HepG2 (cell line): ENCODE data around the gene CST8. TPM values are rescaled to one million over a fixed set of nuclear protein-coding genes. Genes with fewer than 3 reads are reported as not detected.

Experiments used
- ATAC-seq: fragments of 200-7000 bp; cut with Tn5 transposase; 3 replicates; pipeline ENCODE4 v1.9.1; 2020; ENCODE audit warnings: mild to moderate bottlenecking, moderate library complexity
- BruUV-seq: library from RNA; stranded (reverse); fragments of 400-500 nt; replicated peaks from 2 replicates; lab custom pipeline; 2021; lab: Mats Ljungman, UMichigan
- CTCF ChIA-PET: fragments of 300-600 bp; formaldehyde crosslinking; extraction: SDS; loops from one replicate; lab custom pipeline; 2021; ENCODE audit warnings: low total read pairs, inconsistent platforms, low intra/inter-chr PET ratio; lab: Yijun Ruan, JAX
- POLR2A ChIA-PET: fragments of 350-600 bp; sonication (Branson Sonifier 250); formaldehyde crosslinking; loops from one replicate; lab custom pipeline; 2020; ENCODE audit warnings: antibody characterized with exemption, inconsistent platforms; lab: Yijun Ruan, JAX
- DNase-seq: peaks from one replicate; pipeline ENCODE4 v3.0.0-alpha.2; 2015; ENCODE audit warnings: low spot score
- FAIRE-seq: peaks from 3 replicates; lab custom pipeline; 2011; peaks lifted over from hg19 to GRCh38; lab: Jason Lieb, UNC
- H2AFZ ChIP-seq: one replicate; pipeline ENCODE4 v1.6.1; 2011; ENCODE audit warnings: low read length, inconsistent platforms
- H3K27ac ChIP-seq: fragments of 300-600 bp; 3 replicates; pipeline ENCODE4 v1.8.0; 2011; ENCODE audit warnings: mixed run types, mild to moderate bottlenecking, mixed read lengths, low read length, inconsistent platforms; ENCODE audit not compliant: insufficient read depth; ENCODE audit errors: extremely low read length
- H3K27me3 ChIP-seq, 2 experiments: fragments of 200-600 bp in 1 of 2; 2 replicates in 1 of 2; 3 replicates in 1 of 2; pipeline versions ENCODE4 v1.6.0 to v1.8.0; 2011; ENCODE audit warnings: low read length in 2 of 2, mild to moderate bottlenecking in 2 of 2, moderate library complexity in 2 of 2, inconsistent platforms in 1 of 2; ENCODE audit not compliant: insufficient read depth in 2 of 2, control insufficient read depth in 1 of 2
- H3K36me3 ChIP-seq, 2 experiments: fragments of 200-600 bp in 1 of 2; replicated peaks in 1 of 2; 2 replicates in 1 of 2; 3 replicates in 1 of 2; pipeline versions ENCODE4 v1.5.1 to v1.8.0; 2011; ENCODE audit warnings: low read length in 2 of 2, inconsistent platforms in 1 of 2; ENCODE audit not compliant: insufficient read depth in 2 of 2, control insufficient read depth in 1 of 2
- H3K4me1 ChIP-seq: 2 replicates; pipeline ENCODE4 v1.5.1; 2012; ENCODE audit warnings: low read length, inconsistent platforms; ENCODE audit not compliant: insufficient read depth
- H3K4me2 ChIP-seq: 2 replicates; pipeline ENCODE4 v1.6.0; 2011; ENCODE audit warnings: low read depth, low read length, inconsistent platforms
- H3K4me3 ChIP-seq, 3 experiments: fragments of 200-600 bp in 1 of 3; sonication (generic), shearing (Covaris generic) in 1 of 3; replicated peaks in 1 of 3; 2 replicates each; pipeline ENCODE4 v1.5.1; 2011 to 2016; ENCODE audit warnings: low read length in 3 of 3, inconsistent platforms in 2 of 3, low read depth in 2 of 3, mild to moderate bottlenecking in 2 of 3, control low read depth in 1 of 3, mixed read lengths in 1 of 3; ENCODE audit not compliant: insufficient read depth in 1 of 3
- H3K79me2 ChIP-seq: one replicate; pipeline ENCODE4 v1.6.1; 2011; ENCODE audit warnings: low read length, inconsistent platforms; ENCODE audit not compliant: insufficient read depth
- H3K9ac ChIP-seq: 2 replicates; pipeline ENCODE4 v1.6.0; 2011; ENCODE audit warnings: mild to moderate bottlenecking, low read depth, low read length, inconsistent platforms; ENCODE audit not compliant: insufficient read depth
- H3K9me3 ChIP-seq: 2 replicates; pipeline ENCODE4 v1.5.1; 2012; ENCODE audit warnings: mild to moderate bottlenecking, low read length
- H4K20me1 ChIP-seq: 2 replicates; pipeline ENCODE4 v1.6.0; 2011; ENCODE audit warnings: inconsistent platforms, mild to moderate bottlenecking, low read length, moderate library complexity; ENCODE audit not compliant: insufficient read depth
- HMG20B ChIP-seq: conservative IDR thresholded peaks from 2 replicates; pipeline ENCODE4 v1.6.1; 2016; ENCODE audit warnings: missing genetic modification reagents, missing compliant biosample characterization
- HNRNPLL ChIP-seq: fragments of 200-400 bp; formaldehyde crosslinking; IDR thresholded peaks from 2 replicates; pipeline ENCODE4 v1.6.1; 2017; ENCODE audit warnings: mild to moderate bottlenecking, low read depth, low read length; ENCODE audit not compliant: poor library complexity, severe bottlenecking
- NKX3-1 ChIP-seq: sonication (generic); formaldehyde crosslinking; IDR thresholded peaks from 2 replicates; pipeline ENCODE4 v1.5.0; 2020; ENCODE audit warnings: missing genetic modification reagents
- PITX1 ChIP-seq: sonication (generic); formaldehyde crosslinking; IDR thresholded peaks from 2 replicates; pipeline ENCODE4 v1.5.1; 2020; ENCODE audit warnings: mild to moderate bottlenecking, missing genetic modification reagents
- TOPORS ChIP-seq: sonication (generic); formaldehyde crosslinking; IDR thresholded peaks from 2 replicates; pipeline ENCODE4 v1.8.0; 2023; ENCODE audit warnings: mild to moderate bottlenecking, missing genetic modification reagents
- ZBTB21 ChIP-seq: sonication (generic); formaldehyde crosslinking; IDR thresholded peaks from 2 replicates; pipeline ENCODE4 v1.4.0; 2020; ENCODE audit warnings: missing genetic modification reagents
- ZBTB3 ChIP-seq: sonication (generic); formaldehyde crosslinking; IDR thresholded peaks from 2 replicates; pipeline ENCODE4 v1.4.0; 2020; ENCODE audit warnings: low read depth, mild to moderate bottlenecking, moderate library complexity, missing genetic modification reagents, borderline replicate concordance
- ZNF207 ChIP-seq: fragments of 450-650 bp; IDR thresholded peaks from 2 replicates; pipeline ENCODE4 v1.6.1; 2016; ENCODE audit warnings: antibody characterized with exemption, borderline replicate concordance
- ZNF235 ChIP-seq: sonication (generic); formaldehyde crosslinking; IDR thresholded peaks from 2 replicates; pipeline ENCODE4 v1.8.1; 2023; ENCODE audit warnings: mild to moderate bottlenecking, missing genetic modification reagents, borderline replicate concordance
- ZNF256 ChIP-seq: sonication (generic); formaldehyde crosslinking; conservative IDR thresholded peaks from 2 replicates; pipeline ENCODE4 v1.4.0; 2020; ENCODE audit warnings: missing genetic modification reagents
- ZNF431 ChIP-seq: sonication (generic); formaldehyde crosslinking; IDR thresholded peaks from 2 replicates; pipeline ENCODE4 v1.9.0; 2022; ENCODE audit warnings: missing genetic modification reagents, low read depth, mild to moderate bottlenecking, borderline replicate concordance
- ZNF782 ChIP-seq: sonication (generic); formaldehyde crosslinking; IDR thresholded peaks from 2 replicates; pipeline ENCODE4 v1.4.0; 2020; ENCODE audit warnings: missing genetic modification reagents, mild to moderate bottlenecking, borderline replicate concordance
- WGBS: methylation state at CpG from one replicate; pipeline ENCODE4 v1.1.6; 2017; ENCODE audit warnings: low lambda C conversion rate; 5-methylcytosine and 5-hydroxymethylcytosine counted together
- in situ Hi-C: cut with HindIII; loops from 2 replicates; pipeline ENCODE4 v1.10.0; 2017; ENCODE audit warnings: low pct_unique_long_range_greater_than_20kb; ENCODE audit not compliant: extremely low pct_ligation_motif_present
- intact Hi-C: fragments of 100-400 bp; cut with micrococcal nuclease; formaldehyde crosslinking; loops from one replicate; pipeline ENCODE4 v1.10.0; 2022; ENCODE audit not compliant: unreplicated experiment
- polyA plus RNA-seq, 8 experiments: library from polyadenylated mRNA; depleted of rRNA in 3 of 8; stranded (reverse) in 7 of 8; unstranded in 1 of 8; fragments of >200 nt; fragmentation: Illumina TruSeq in 4 of 8; extraction: Trizol in 4 of 8; gene quantifications; 2 replicates each; pipeline versions ENCODE4 v1.2.1 to v1.2.3, GENCODE V29; 2011 to 2016; ENCODE audit warnings: low read depth in 4 of 8, missing spikeins in 1 of 8, mixed read lengths in 1 of 8; ENCODE audit not compliant: insufficient read depth in 1 of 8
- total RNA-seq, 5 experiments: library from RNA; depleted of rRNA; stranded (reverse); fragments of >200 nt; fragmentation: Illumina TruSeq; extraction: Trizol; gene quantifications; 2 replicates each; pipeline ENCODE4 v1.2.3, GENCODE V29; 2016; ENCODE audit warnings: low read depth in 1 of 5
- TF ChIP-seq, protein P1 (sequence below): sonication (generic); formaldehyde crosslinking; IDR thresholded peaks from 2 replicates; pipeline ENCODE4 v1.4.0; 2020; ENCODE audit warnings: missing genetic modification reagents
- TF ChIP-seq, protein P2 (sequence below): fragments of 450-650 bp; IDR thresholded peaks from 2 replicates; pipeline ENCODE4 v1.6.1; 2017
- TF ChIP-seq, protein P3 (sequence below): sonication (generic); formaldehyde crosslinking; IDR thresholded peaks from 2 replicates; pipeline ENCODE4 v1.4.0; 2020; ENCODE audit warnings: missing genetic modification reagents

CST8 gene
- total and polyA plus RNA-seq, 2 of the 13 experiments (the other 11 are each of a cell fraction or from before 2014, with no cell fraction given): not detected

DNA sequence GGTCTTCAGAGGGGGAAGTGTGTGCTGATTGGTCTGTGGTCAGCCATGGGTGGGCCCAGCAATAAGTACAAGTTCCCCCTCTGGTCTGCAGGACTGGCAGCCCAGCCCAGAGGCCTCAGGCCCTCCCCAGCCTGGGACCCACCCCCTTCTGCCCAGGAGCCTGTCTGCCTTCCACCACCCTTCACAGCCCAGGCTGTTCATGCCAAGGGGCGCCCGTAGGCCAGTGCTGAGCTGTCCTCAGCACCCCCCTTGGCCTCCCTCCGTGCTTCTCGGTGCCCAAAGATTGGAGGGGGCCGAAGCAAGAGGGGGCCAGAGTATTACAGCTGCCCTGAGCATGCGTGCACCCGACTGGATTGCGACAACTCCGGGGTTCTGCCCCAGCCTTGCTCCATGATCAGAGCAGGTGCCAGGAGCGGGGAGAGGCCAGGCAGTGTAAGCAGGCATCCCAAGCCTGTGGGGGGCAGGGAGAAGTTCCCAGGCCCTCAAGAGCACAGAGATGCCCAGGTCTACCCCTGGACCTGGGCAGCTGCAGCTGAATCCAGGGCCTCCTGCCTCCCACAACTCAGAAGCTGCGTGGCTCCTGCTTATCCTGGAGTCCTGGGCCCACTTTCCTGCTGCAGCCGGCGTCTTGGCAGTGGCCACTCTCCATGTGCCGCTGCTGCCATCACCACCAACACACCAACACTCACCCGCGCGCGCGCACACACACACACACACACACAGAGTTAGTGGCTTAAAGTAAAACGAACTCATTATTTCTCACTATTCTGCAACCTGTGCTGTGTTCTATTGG lies 44.1 kb downstream of the CST8 start:
- ChIA-PET POLR2A (no interaction called here), CTCF (no interaction called here)
- FAIRE-seq (no peak), DNase-seq (no peak), ATAC-seq (peak; percentile 66)
- Histone ChIP-seq H2AFZ (no peak overlapping the region), H3K4me1 (no peaks in the 10 kb centered on the region), H3K36me3 (no peaks in the 10 kb centered on the region), H3K9me3 (no peaks in the 10 kb centered on the region), H3K27ac (no peak overlapping the region), H3K4me2 (no peak overlapping the region), H3K27me3 (no peaks in the 10 kb centered on the region), H3K9ac (no peak overlapping the region), H3K4me3 (no peak overlapping the region), H4K20me1 (no peaks in the 10 kb centered on the region), H3K79me2 (no peaks in the 10 kb centered on the region)
- WGBS: 41% methylated on average over 20 of the region's 20 CpGs
- TF ChIP-seq HNRNPLL: peak; percentile 14
- no peak for TF ChIP-seq ZBTB3 (CRISPR knock-in tag)
- TF ChIP-seq ZNF207: no peak
- intact Hi-C loops: no loop called here
- in situ Hi-C loops: no loop called here
- BruUV-seq: no TSS peak

DNA sequence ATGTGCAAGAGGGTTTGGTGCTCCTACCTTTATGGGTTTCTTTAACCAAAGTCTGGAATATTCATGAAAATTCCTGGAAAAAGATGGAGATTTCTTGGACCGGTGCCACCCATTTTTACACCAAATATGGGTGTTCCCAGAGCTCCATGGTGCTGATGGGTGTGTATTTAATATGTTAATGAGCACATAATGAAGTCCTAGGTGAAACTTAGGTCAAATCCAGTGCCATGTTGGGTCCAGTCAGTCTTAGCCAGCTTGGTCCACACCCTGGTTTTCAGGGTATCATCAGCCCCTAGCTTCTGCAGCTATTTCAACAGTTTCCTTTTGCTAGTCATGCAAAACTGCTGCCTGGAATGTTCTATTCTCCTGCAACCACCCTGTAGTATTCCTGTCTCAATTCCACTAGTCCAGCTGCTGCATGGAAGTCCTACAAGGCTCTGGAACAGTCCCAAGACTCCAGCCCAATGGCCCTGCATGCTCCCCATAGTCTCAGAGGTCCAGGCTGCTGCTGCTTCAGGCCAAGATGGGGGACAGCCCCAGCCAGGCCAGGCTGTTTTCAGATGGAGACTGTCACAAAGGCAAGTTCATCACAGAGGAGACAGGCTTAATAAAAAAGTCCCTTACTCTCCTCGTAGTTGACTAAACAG lies 45.5 kb downstream of the CST8 start:
- FAIRE-seq (no peak), ATAC-seq (no peak), DNase-seq (no peak)
- no peak for TF ChIP-seq ZNF256 (CRISPR knock-in tag)
- TF ChIP-seq HMG20B (CRISPR knock-in tag): no peak
- TF ChIP-seq PITX1: no peak
- no peak for TF ChIP-seq TOPORS (CRISPR knock-in tag)
- no peak for TF ChIP-seq ZNF235 (CRISPR knock-in tag)
- TF ChIP-seq ZNF782 (CRISPR knock-in tag): no peak
- no peak for TF ChIP-seq NKX3-1
- TF ChIP-seq, protein P1, sequence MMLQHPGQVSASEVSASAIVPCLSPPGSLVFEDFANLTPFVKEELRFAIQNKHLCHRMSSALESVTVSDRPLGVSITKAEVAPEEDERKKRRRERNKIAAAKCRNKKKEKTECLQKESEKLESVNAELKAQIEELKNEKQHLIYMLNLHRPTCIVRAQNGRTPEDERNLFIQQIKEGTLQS (CRISPR knock-in tag): no peak
- TF ChIP-seq ZNF431 (CRISPR knock-in tag): no peak
- TF ChIP-seq, protein P2, sequence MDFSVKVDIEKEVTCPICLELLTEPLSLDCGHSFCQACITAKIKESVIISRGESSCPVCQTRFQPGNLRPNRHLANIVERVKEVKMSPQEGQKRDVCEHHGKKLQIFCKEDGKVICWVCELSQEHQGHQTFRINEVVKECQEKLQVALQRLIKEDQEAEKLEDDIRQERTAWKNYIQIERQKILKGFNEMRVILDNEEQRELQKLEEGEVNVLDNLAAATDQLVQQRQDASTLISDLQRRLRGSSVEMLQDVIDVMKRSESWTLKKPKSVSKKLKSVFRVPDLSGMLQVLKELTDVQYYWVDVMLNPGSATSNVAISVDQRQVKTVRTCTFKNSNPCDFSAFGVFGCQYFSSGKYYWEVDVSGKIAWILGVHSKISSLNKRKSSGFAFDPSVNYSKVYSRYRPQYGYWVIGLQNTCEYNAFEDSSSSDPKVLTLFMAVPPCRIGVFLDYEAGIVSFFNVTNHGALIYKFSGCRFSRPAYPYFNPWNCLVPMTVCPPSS: no peak
- TF ChIP-seq, protein P3, sequence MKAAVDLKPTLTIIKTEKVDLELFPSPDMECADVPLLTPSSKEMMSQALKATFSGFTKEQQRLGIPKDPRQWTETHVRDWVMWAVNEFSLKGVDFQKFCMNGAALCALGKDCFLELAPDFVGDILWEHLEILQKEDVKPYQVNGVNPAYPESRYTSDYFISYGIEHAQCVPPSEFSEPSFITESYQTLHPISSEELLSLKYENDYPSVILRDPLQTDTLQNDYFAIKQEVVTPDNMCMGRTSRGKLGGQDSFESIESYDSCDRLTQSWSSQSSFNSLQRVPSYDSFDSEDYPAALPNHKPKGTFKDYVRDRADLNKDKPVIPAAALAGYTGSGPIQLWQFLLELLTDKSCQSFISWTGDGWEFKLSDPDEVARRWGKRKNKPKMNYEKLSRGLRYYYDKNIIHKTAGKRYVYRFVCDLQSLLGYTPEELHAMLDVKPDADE (CRISPR knock-in tag): no peak
- no peak for TF ChIP-seq ZBTB21
- Histone ChIP-seq H3K4me1 (peaks cover 5% of the 10 kb centered on the region), H3K4me2 (no peak overlapping the region), H4K20me1 (no peaks in the 10 kb centered on the region), H3K27ac (no peak overlapping the region), H3K9me3 (no peaks in the 10 kb centered on the region), H3K36me3 (no peaks in the 10 kb centered on the region), H3K9ac (no peak overlapping the region), H3K27me3 (no peaks in the 10 kb centered on the region), H3K4me3 (no peak overlapping the region), H2AFZ (no peak overlapping the region), H3K79me2 (no peaks in the 10 kb centered on the region)
- WGBS: 2% methylated on average over 2 of the region's 2 CpGs
- ChIA-PET CTCF (no interaction called here), POLR2A (no interaction called here)
- in situ Hi-C loops (no loop called here), intact Hi-C loops (no loop called here)
- no TSS peak for BruUV-seq
